Subcutaneous preadipocyte (primary cell): ENCODE results near the gene CDKN2B-AS1. TPM values are rescaled to one million over a fixed set of nuclear protein-coding genes. Genes with fewer than 3 reads are reported as not detected.

ENCODE experiments used
- small RNA-seq: library from RNA; depleted of rRNA; stranded (forward); fragments of <200 nt; gene quantifications from one replicate; pipeline ENCODE3, GENCODE V24; 2012
- total RNA-seq: library from RNA; depleted of rRNA; stranded (reverse); fragments of >200 nt; gene quantifications from 2 replicates; pipeline ENCODE4 v1.2.3, GENCODE V29; 2012

The CDKN2B-AS1 gene
- total RNA-seq, result 8.8 and 11.7 TPM in 2 replicates

GRCh38 chr9:21994556-21995005 is at the start of gene CDKN2B-AS1:
CDKN2B-AS1 (plus strand) TSS chr9:21994791.

GRCh38 chr9:21993893-21994555 is 567 bp upstream of the CDKN2B-AS1 start, which contains the start of gene CDKN2A:
CDKN2A (minus strand) TSS chr9:21994392.

DNA sequence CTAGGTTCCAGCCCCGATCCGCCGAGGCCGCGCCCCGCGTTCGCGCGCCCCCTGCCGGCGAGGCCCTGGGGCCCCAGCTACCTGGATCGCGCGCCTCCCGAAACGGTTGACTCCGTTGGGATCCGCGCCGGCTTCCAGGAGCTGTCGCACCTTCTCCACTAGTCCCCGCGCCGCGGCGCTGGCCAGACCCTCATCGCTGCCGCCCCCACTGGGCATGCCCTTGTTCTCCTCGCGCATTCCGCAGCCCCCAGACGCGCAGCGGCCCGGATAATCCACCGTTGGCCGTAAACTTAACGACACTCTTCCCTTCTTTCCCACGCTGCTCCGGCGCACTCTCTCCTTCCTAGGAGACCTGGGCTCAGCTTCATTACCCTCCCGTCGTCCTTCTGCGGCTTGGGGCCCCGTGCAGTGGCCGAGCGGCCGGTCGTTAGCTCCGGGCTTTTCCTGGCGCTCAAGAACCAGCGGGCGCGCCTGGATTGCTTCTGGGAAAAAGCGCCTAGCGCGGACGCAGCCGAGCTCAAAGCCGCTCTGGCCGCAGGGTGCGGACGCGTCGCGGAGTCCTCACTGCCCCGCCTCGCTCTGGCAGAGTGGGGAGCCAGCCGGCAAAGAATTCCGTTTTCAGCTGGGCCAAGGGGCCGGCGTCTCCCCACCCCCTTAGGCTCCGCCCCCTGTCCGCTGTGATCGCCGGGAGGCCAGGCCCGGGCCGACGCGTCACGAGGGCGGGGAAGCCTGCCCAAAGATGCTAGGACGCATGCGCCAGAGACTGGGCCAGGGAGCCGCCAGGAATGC is 14.3 kb downstream of the CDKN2B-AS1 start, which contains the start of gene CDKN2B:
Gene CDKN2B (minus strand): TSS at position 589 of the 789 bp plus-strand sequence. CDS start 352 bp downstream, at position 237.

Small RNA genes within 50 kb of the gene (small RNA-seq; reads per million reads assigned to genes)
- gene RF01909, result not detected
- not detected for gene RF02045

Other genes starting within 250 kb of the CDKN2B-AS1 start
- 44.1 and 56.9 TPM in 2 replicates for gene MTAP, start 192.2 kb upstream of the CDKN2B-AS1 start, total RNA-seq
- gene CDKN2A, start 399 bp upstream of the CDKN2B-AS1 start, total RNA-seq, result 24.0 and 26.5 TPM in 2 replicates
- gene CDKN2B, start 14.5 kb downstream of the CDKN2B-AS1 start, total RNA-seq, result 9.2 and 29.1 TPM in 2 replicates